IMR-90 (cell line): ENCODE data around the gene PHACTR2. TPM values are rescaled to one million over a fixed set of nuclear protein-coding genes. Genes with fewer than 3 reads are reported as not detected.

ENCODE experiments used
- ATAC-seq: fragments of 200-7000 bp; cut with Tn5 transposase; 2 replicates; pipeline ENCODE4 v1.9.1; 2020; ENCODE audit warnings: low read depth, mild to moderate bottlenecking, moderate library complexity
- BruUV-seq: library from RNA; stranded (reverse); fragments of 400-500 nt; replicated peaks from 2 replicates; lab custom pipeline; 2021; lab: Mats Ljungman, UMichigan
- CTCF ChIA-PET: fragments of 300-600 bp; formaldehyde crosslinking; extraction: SDS; loops from one replicate; lab custom pipeline; 2021; ENCODE audit warnings: antibody characterized with exemption; lab: Yijun Ruan, JAX
- POLR2A ChIA-PET: fragments of 300-600 bp; sonication (Branson Sonifier 250); formaldehyde crosslinking; loops from one replicate; lab custom pipeline; 2022; ENCODE audit warnings: antibody characterized with exemption; ENCODE audit not compliant: unreplicated experiment; lab: Charles Lee
- DNase-seq: peaks from one replicate; pipeline ENCODE4 v3.0.0; 2013
- H2AFZ ChIP-seq: replicated peaks from 2 replicates; pipeline ENCODE3; 2013; ENCODE audit warnings: low read length, mild to moderate bottlenecking; ENCODE audit not compliant: poor library complexity
- H2AK5ac ChIP-seq: 2 replicates; pipeline ENCODE4 v1.6.1; 2013; ENCODE audit warnings: low read depth, low read length, inconsistent platforms
- H2AK9ac ChIP-seq: replicated peaks from 2 replicates; pipeline ENCODE3; 2013; ENCODE audit warnings: mild to moderate bottlenecking, low read depth, low read length, moderate library complexity; ENCODE audit not compliant: poor library complexity
- H2BK120ac ChIP-seq: 2 replicates; pipeline ENCODE4 v1.6.1; 2013; ENCODE audit warnings: low read depth, low read length, inconsistent platforms
- H2BK15ac ChIP-seq: 3 replicates; pipeline ENCODE4 v1.6.1; 2013; ENCODE audit warnings: low read depth, low read length, inconsistent platforms
- H2BK20ac ChIP-seq: 2 replicates; pipeline ENCODE4 v1.6.1; 2013; ENCODE audit warnings: low read depth, mild to moderate bottlenecking, inconsistent platforms, low read length, moderate library complexity
- H2BK5ac ChIP-seq: 2 replicates; pipeline ENCODE4 v1.6.1; 2013; ENCODE audit warnings: mild to moderate bottlenecking, low read depth, low read length, inconsistent platforms; ENCODE audit not compliant: poor library complexity, severe bottlenecking
- H3K14ac ChIP-seq: replicated peaks from 2 replicates; pipeline ENCODE4 v1.6.1; 2013; ENCODE audit warnings: low read depth, low read length, inconsistent platforms
- H3K18ac ChIP-seq: 2 replicates; pipeline ENCODE4 v1.6.1; 2013; ENCODE audit warnings: low read depth, low read length, control low read depth
- H3K23ac ChIP-seq: 2 replicates; pipeline ENCODE4 v1.6.1; 2013; ENCODE audit warnings: low read depth, low read length, inconsistent platforms
- H3K27ac ChIP-seq: 2 replicates; pipeline ENCODE4 v1.5.1; 2013; ENCODE audit warnings: mild to moderate bottlenecking, control low read depth, low read length; ENCODE audit not compliant: insufficient read depth
- H3K27me3 ChIP-seq: 2 replicates; pipeline ENCODE4 v1.6.1; 2013; ENCODE audit warnings: low read length; ENCODE audit not compliant: control insufficient read depth, insufficient read depth
- H3K36me3 ChIP-seq: 2 replicates; pipeline ENCODE4 v1.6.1; 2013; ENCODE audit warnings: low read length, mixed read lengths; ENCODE audit not compliant: control insufficient read depth, insufficient read depth
- H3K4ac ChIP-seq: 2 replicates; pipeline ENCODE4 v1.6.1; 2013; ENCODE audit warnings: low read depth, low read length, inconsistent platforms
- H3K4me1 ChIP-seq: 2 replicates; pipeline ENCODE4 v1.6.1; 2013; ENCODE audit warnings: low read length, mixed read lengths; ENCODE audit not compliant: control insufficient read depth, insufficient read depth
- H3K4me2 ChIP-seq: 2 replicates; pipeline ENCODE4 v1.6.1; 2013; ENCODE audit warnings: low read depth, mild to moderate bottlenecking, control low read depth, low read length, moderate library complexity
- H3K4me3 ChIP-seq: 2 replicates; pipeline ENCODE4 v1.5.1; 2013; ENCODE audit warnings: low read depth, mild to moderate bottlenecking, control low read depth, low read length, moderate library complexity; ENCODE audit not compliant: insufficient read depth
- H3K56ac ChIP-seq: 2 replicates; pipeline ENCODE4 v1.6.1; 2013; ENCODE audit warnings: low read length, inconsistent platforms; ENCODE audit not compliant: insufficient read depth; ENCODE audit errors: extremely low read depth
- H3K79me1 ChIP-seq, 2 experiments: 2 replicates each; pipeline ENCODE4 v1.6.1; 2013; ENCODE audit warnings: low read length in 2 of 2, inconsistent platforms in 1 of 2, low read depth in 1 of 2
- H3K9ac ChIP-seq: 2 replicates; pipeline ENCODE4 v1.6.1; 2013; ENCODE audit warnings: low read depth, low read length, control low read depth
- H3K9me1 ChIP-seq: 2 replicates; pipeline ENCODE4 v1.6.1; 2013; ENCODE audit warnings: low read length, inconsistent platforms; ENCODE audit not compliant: insufficient read depth
- H3K9me3 ChIP-seq: 2 replicates; pipeline ENCODE4 v1.6.1; 2013; ENCODE audit warnings: low read length; ENCODE audit not compliant: control insufficient read depth, insufficient read depth
- H4K20me1 ChIP-seq: 2 replicates; pipeline ENCODE4 v1.6.1; 2013; ENCODE audit warnings: low read length, inconsistent platforms; ENCODE audit not compliant: insufficient read depth
- H4K5ac ChIP-seq: 2 replicates; pipeline ENCODE4 v1.6.1; 2013; ENCODE audit warnings: mild to moderate bottlenecking, low read depth, low read length, control low read depth
- H4K8ac ChIP-seq, 2 experiments: 2 replicates each; pipeline ENCODE4 v1.6.1; 2013; ENCODE audit warnings: low read depth in 2 of 2, low read length in 2 of 2, control low read depth in 1 of 2, inconsistent platforms in 1 of 2
- H4K91ac ChIP-seq: 2 replicates; pipeline ENCODE4 v1.6.1; 2013; ENCODE audit warnings: low read depth, low read length, inconsistent platforms; ENCODE audit not compliant: insufficient read depth
- BHLHE40 ChIP-seq: fragments of 150-350 bp; IDR thresholded peaks from 2 replicates; pipeline ENCODE4 v1.6.1; 2016; ENCODE audit warnings: mild to moderate bottlenecking, low read depth, low read length
- CEBPB ChIP-seq: IDR thresholded peaks from 2 replicates; pipeline ENCODE4 v1.6.1; 2012; ENCODE audit warnings: low read depth, low read length, improper control_type of control experiment
- CHD1 ChIP-seq: IDR thresholded peaks from 2 replicates; pipeline ENCODE4 v1.6.1; 2012; ENCODE audit warnings: low read depth, low read length, improper control_type of control experiment
- ELK1 ChIP-seq: fragments of 150-350 bp; IDR thresholded peaks from 2 replicates; pipeline ENCODE4 v1.6.1; 2016; ENCODE audit warnings: low read depth, mild to moderate bottlenecking, low read length, moderate library complexity, borderline replicate concordance
- FOS ChIP-seq: fragments of 150-350 bp; IDR thresholded peaks from 2 replicates; pipeline ENCODE4 v1.6.1; 2016; ENCODE audit warnings: low read depth, low read length
- MAFK ChIP-seq: IDR thresholded peaks from 2 replicates; pipeline ENCODE4 v1.6.1; 2012; ENCODE audit warnings: low read depth, low read length, improper control_type of control experiment
- MAZ ChIP-seq: IDR thresholded peaks from 2 replicates; pipeline ENCODE4 v1.6.1; 2012; ENCODE audit warnings: low read depth, mild to moderate bottlenecking, low read length, improper control_type of control experiment, moderate library complexity, borderline replicate concordance
- NFE2L2 ChIP-seq: fragments of 150-350 bp; IDR thresholded peaks from 2 replicates; pipeline ENCODE4 v1.6.1; 2016; ENCODE audit warnings: low read depth, mild to moderate bottlenecking, low read length
- POLR2A ChIP-seq: IDR thresholded peaks from 2 replicates; pipeline ENCODE4 v1.6.1; 2012; ENCODE audit warnings: mild to moderate bottlenecking, low read depth, low read length
- RCOR1 ChIP-seq: IDR thresholded peaks from 2 replicates; pipeline ENCODE4 v1.6.1; 2012; ENCODE audit warnings: mild to moderate bottlenecking, low read length, improper control_type of control experiment; ENCODE audit not compliant: insufficient replicate concordance
- SMC3 ChIP-seq: fragments of 150-350 bp; IDR thresholded peaks from 2 replicates; pipeline ENCODE4 v1.6.1; 2016; ENCODE audit warnings: low read depth, mild to moderate bottlenecking, antibody characterized with exemption, low read length, moderate library complexity
- dilution Hi-C: fragments of 300-500 bp; cut with HindIII; formaldehyde crosslinking; loops from one replicate; pipeline ENCODE4 v1.14.3; 2018; ENCODE audit warnings: low sequenced_read_pairs; ENCODE audit not compliant: unreplicated experiment
- in situ Hi-C: fragments of 300-500 bp; cut with MboI; formaldehyde crosslinking; loops from 3 replicates; pipeline ENCODE4 v1.14.3; 2019; ENCODE audit warnings: low sequenced_read_pairs, inconsistent platforms, mixed read lengths
- intact Hi-C: fragments of 100-400 bp; cut with micrococcal nuclease; formaldehyde crosslinking; loops from 2 replicates; pipeline ENCODE4 v1.10.0; 2022
- polyA plus RNA-seq, 3 experiments: library from polyadenylated mRNA; depleted of rRNA; stranded (reverse); fragments of >200 nt; gene quantifications; 2 replicates each; pipeline ENCODE4 v1.2.3, GENCODE V29; 2012; ENCODE audit warnings: low replicate concordance in 1 of 3
- total RNA-seq: library from RNA; depleted of rRNA; stranded (reverse); fragments of >200 nt; gene quantifications from 2 replicates; pipeline ENCODE4 v1.2.3, GENCODE V29; 2012
- TF ChIP-seq, protein P1 (sequence below): fragments of 150-350 bp; IDR thresholded peaks from 2 replicates; pipeline ENCODE4 v1.6.1; 2017; ENCODE audit warnings: mild to moderate bottlenecking, antibody characterized with exemption, low read length, low read depth
- TF ChIP-seq, protein P2 (sequence below): conservative IDR thresholded peaks from 2 replicates; pipeline ENCODE4 v1.5.1; 2012; ENCODE audit warnings: mild to moderate bottlenecking, low read depth, low read length, improper control_type of control experiment

The PHACTR2 gene
- total and polyA plus RNA-seq, 2 of the 4 experiments (the other 2 are of a cell fraction): 14.5 to 74.2 TPM

GRCh38 chr6:143793280-143793619, 115.5 kb downstream of the PHACTR2 start:
- in situ Hi-C loops: no loop called here
- Histone ChIP-seq H4K5ac (no peak overlapping the region), H2AK9ac (no peak overlapping the region), H4K91ac (no peak overlapping the region), H2AFZ (no peak overlapping the region), H3K9me3 (peaks cover 6% of the 10 kb centered on the region; the same call in 1 of the 2 replicates), H3K18ac (no peak overlapping the region), H4K20me1 (no peaks in the 10 kb centered on the region), H4K8ac (no peak overlapping the region), H3K4ac (no peak overlapping the region), H3K36me3 (peaks cover 14% of the 10 kb centered on the region), H2BK120ac (no peak overlapping the region), H3K56ac (no peak overlapping the region), H3K9ac (no peak overlapping the region), H3K79me1 (peaks cover 7 to 8% of the 10 kb centered on the region in 2 experiments), H2BK20ac (no peak overlapping the region), H2BK5ac (no peak overlapping the region), H3K4me3 (no peak overlapping the region), H3K27me3 (no peaks in the 10 kb centered on the region), H3K4me1 (no peaks in the 10 kb centered on the region), H2BK15ac (no peak overlapping the region), H2AK5ac (no peak overlapping the region), H3K9me1 (no peaks in the 10 kb centered on the region), H3K23ac (no peak overlapping the region), H3K14ac (no peak overlapping the region), H3K27ac (no peak overlapping the region), H3K4me2 (no peak overlapping the region)
- POLR2A ChIA-PET: no interaction called here
- ATAC-seq (no peak), DNase-seq (no peak)
- intact Hi-C loops: no loop called here
- TF ChIP-seq MAFK (no peak), CHD1 (no peak), BHLHE40 (no peak), NFE2L2 (no peak), CEBPB (no peak), POLR2A (no peak), ELK1 (no peak), FOS (no peak), SMC3 (no peak), RCOR1 (no peak), MAZ (no peak)
- TF ChIP-seq, protein P1, sequence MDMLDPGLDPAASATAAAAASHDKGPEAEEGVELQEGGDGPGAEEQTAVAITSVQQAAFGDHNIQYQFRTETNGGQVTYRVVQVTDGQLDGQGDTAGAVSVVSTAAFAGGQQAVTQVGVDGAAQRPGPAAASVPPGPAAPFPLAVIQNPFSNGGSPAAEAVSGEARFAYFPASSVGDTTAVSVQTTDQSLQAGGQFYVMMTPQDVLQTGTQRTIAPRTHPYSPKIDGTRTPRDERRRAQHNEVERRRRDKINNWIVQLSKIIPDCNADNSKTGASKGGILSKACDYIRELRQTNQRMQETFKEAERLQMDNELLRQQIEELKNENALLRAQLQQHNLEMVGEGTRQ: no peak
- TF ChIP-seq, protein P2, sequence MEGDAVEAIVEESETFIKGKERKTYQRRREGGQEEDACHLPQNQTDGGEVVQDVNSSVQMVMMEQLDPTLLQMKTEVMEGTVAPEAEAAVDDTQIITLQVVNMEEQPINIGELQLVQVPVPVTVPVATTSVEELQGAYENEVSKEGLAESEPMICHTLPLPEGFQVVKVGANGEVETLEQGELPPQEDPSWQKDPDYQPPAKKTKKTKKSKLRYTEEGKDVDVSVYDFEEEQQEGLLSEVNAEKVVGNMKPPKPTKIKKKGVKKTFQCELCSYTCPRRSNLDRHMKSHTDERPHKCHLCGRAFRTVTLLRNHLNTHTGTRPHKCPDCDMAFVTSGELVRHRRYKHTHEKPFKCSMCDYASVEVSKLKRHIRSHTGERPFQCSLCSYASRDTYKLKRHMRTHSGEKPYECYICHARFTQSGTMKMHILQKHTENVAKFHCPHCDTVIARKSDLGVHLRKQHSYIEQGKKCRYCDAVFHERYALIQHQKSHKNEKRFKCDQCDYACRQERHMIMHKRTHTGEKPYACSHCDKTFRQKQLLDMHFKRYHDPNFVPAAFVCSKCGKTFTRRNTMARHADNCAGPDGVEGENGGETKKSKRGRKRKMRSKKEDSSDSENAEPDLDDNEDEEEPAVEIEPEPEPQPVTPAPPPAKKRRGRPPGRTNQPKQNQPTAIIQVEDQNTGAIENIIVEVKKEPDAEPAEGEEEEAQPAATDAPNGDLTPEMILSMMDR: no peak
- dilution Hi-C loops: no loop called here
- BruUV-seq: no TSS peak
- CTCF ChIA-PET: no interaction called here
